ENCODE data around the gene WDR37. TPM values are rescaled to one million over a fixed set of nuclear protein-coding genes. Genes with fewer than 3 reads are reported as not detected.

The WDR37 gene
- total RNA-seq, 1 experiment from 2014 or later = 20.6 TPM

GRCh38 chr10:1169981-1170866, 114.0 kb downstream of the WDR37 start:
- H3K36me3 ChIP-seq (ENCODE audit: control insufficient read depth, insufficient read depth, low read length) = no peaks in the 10 kb centered on the region
- H3K27ac Mint-ChIP-seq (ENCODE audit: unreplicated experiment) = no peak overlapping the region
- peak in 1 of 2 experiments; percentile 32 for DNase-seq
- no peaks in the 10 kb centered on the region for H3K9me3 Mint-ChIP-seq (ENCODE audit: unreplicated experiment)
- peaks cover 16% of the 10 kb centered on the region for H3K27me3 Mint-ChIP-seq (ENCODE audit: insufficient read depth, unreplicated experiment)
- no TSS peak for BruUV-seq (replicated peaks)
- CTCF ChIA-PET = interaction anchor here (1.3 kb wide), 1 partner anchor 199 kb away, joined by 10 read pairs; no protein-coding TSS in a partner anchor
- no peaks in the 10 kb centered on the region for H3K9me3 ChIP-seq
- no peaks in the 10 kb centered on the region for H3K4me1 ChIP-seq
- H3K36me3 Mint-ChIP-seq (ENCODE audit: insufficient read depth, unreplicated experiment) = no peaks in the 10 kb centered on the region
- H3K4me1 Mint-ChIP-seq (ENCODE audit: low read depth, unreplicated experiment) = no peaks in the 10 kb centered on the region
- H3K4me3 ChIP-seq (ENCODE audit: low read depth, low read length) = no peak overlapping the region
- POLR2A ChIA-PET = no interaction called here
- peaks cover 2% of the 10 kb centered on the region; the same call in 1 of the 2 replicates for H3K27me3 ChIP-seq (replicated peaks; ENCODE audit: control insufficient read depth, insufficient read depth, low read length)
- intact Hi-C loops (cut with micrococcal nuclease; ENCODE audit: unreplicated experiment) = loop anchor here (5.0 kb wide), 1 partner anchor 197 kb away; no protein-coding TSS in a partner anchor
- H3K4me3 Mint-ChIP-seq (ENCODE audit: unreplicated experiment) = no peak overlapping the region
- TF ChIP-seq, protein P1, sequence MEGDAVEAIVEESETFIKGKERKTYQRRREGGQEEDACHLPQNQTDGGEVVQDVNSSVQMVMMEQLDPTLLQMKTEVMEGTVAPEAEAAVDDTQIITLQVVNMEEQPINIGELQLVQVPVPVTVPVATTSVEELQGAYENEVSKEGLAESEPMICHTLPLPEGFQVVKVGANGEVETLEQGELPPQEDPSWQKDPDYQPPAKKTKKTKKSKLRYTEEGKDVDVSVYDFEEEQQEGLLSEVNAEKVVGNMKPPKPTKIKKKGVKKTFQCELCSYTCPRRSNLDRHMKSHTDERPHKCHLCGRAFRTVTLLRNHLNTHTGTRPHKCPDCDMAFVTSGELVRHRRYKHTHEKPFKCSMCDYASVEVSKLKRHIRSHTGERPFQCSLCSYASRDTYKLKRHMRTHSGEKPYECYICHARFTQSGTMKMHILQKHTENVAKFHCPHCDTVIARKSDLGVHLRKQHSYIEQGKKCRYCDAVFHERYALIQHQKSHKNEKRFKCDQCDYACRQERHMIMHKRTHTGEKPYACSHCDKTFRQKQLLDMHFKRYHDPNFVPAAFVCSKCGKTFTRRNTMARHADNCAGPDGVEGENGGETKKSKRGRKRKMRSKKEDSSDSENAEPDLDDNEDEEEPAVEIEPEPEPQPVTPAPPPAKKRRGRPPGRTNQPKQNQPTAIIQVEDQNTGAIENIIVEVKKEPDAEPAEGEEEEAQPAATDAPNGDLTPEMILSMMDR (IDR thresholded peaks at IDR 0.05; ENCODE audit: insufficient read depth in 1 of 2, low read depth in 1 of 2, low read length in 1 of 2, severe bottlenecking in 1 of 2, unreplicated experiment in 1 of 2) = no peak

GRCh38 chr10:1170867-1171180, 114.6 kb downstream of the WDR37 start:
- CTCF ChIA-PET = interaction anchor here (1.3 kb wide), 1 partner anchor 198 kb away, joined by 10 read pairs; no protein-coding TSS in a partner anchor
- no TSS peak for BruUV-seq (replicated peaks)

GRCh38 chr10:1171182-1171581, 115.0 kb downstream of the WDR37 start:
- intact Hi-C loops (cut with micrococcal nuclease; ENCODE audit: unreplicated experiment) = loop anchor here (5.0 kb wide), 1 partner anchor 196 kb away; no protein-coding TSS in a partner anchor
- peaks cover 10% of the 10 kb centered on the region for H3K27me3 Mint-ChIP-seq (ENCODE audit: insufficient read depth, unreplicated experiment)

More at GRCh38 chr10:1170867-1171180, 114.6 kb downstream of the WDR37 start:
- H3K36me3 Mint-ChIP-seq (ENCODE audit: insufficient read depth, unreplicated experiment) = no peaks in the 10 kb centered on the region
- H3K4me1 Mint-ChIP-seq (ENCODE audit: low read depth, unreplicated experiment) = no peaks in the 10 kb centered on the region
- POLR2A ChIA-PET = no interaction called here
- no peaks in the 10 kb centered on the region for H3K9me3 Mint-ChIP-seq (ENCODE audit: unreplicated experiment)
- TF ChIP-seq, protein P1 (IDR thresholded peaks at IDR 0.05; ENCODE audit: insufficient read depth in 1 of 2, low read depth in 1 of 2, low read length in 1 of 2, severe bottlenecking in 1 of 2, unreplicated experiment in 1 of 2) = no peak
- no peak for DNase-seq
- H3K9me3 ChIP-seq = no peaks in the 10 kb centered on the region
- H3K27me3 ChIP-seq (replicated peaks; ENCODE audit: control insufficient read depth, insufficient read depth, low read length) = peaks cover 2% of the 10 kb centered on the region; the same call in 1 of the 2 replicates
- no peak overlapping the region for H3K27ac Mint-ChIP-seq (ENCODE audit: unreplicated experiment)
- H3K4me1 ChIP-seq = no peaks in the 10 kb centered on the region
- peaks cover 12% of the 10 kb centered on the region for H3K27me3 Mint-ChIP-seq (ENCODE audit: insufficient read depth, unreplicated experiment)
- no peak overlapping the region for H3K4me3 ChIP-seq (ENCODE audit: low read depth, low read length)
- H3K4me3 Mint-ChIP-seq (ENCODE audit: unreplicated experiment) = no peak overlapping the region
- H3K36me3 ChIP-seq (ENCODE audit: control insufficient read depth, insufficient read depth, low read length) = no peaks in the 10 kb centered on the region
- intact Hi-C loops (cut with micrococcal nuclease; ENCODE audit: unreplicated experiment) = loop anchor here (5.0 kb wide), 1 partner anchor 196 kb away; no protein-coding TSS in a partner anchor

More at GRCh38 chr10:1171182-1171581, 115.0 kb downstream of the WDR37 start:
- Histone ChIP-seq H3K4me3 (ENCODE audit: low read depth, low read length) (no peak overlapping the region), H3K4me1 (no peaks in the 10 kb centered on the region), H3K36me3 (ENCODE audit: control insufficient read depth, insufficient read depth, low read length) (no peaks in the 10 kb centered on the region), H3K9me3 (no peaks in the 10 kb centered on the region), H3K27me3 (replicated peaks; ENCODE audit: control insufficient read depth, insufficient read depth, low read length) (peaks cover 2% of the 10 kb centered on the region; the same call in 1 of the 2 replicates)
- ChIA-PET CTCF (no interaction called here), POLR2A (no interaction called here)
- no peaks in the 10 kb centered on the region for H3K9me3 Mint-ChIP-seq (ENCODE audit: unreplicated experiment)
- no peaks in the 10 kb centered on the region for H3K36me3 Mint-ChIP-seq (ENCODE audit: insufficient read depth, unreplicated experiment)
- DNase-seq = no peak
- TF ChIP-seq, protein P1 (IDR thresholded peaks at IDR 0.05; ENCODE audit: insufficient read depth in 1 of 2, low read depth in 1 of 2, low read length in 1 of 2, severe bottlenecking in 1 of 2, unreplicated experiment in 1 of 2) = no peak
- H3K27ac Mint-ChIP-seq (ENCODE audit: unreplicated experiment) = no peak overlapping the region
- BruUV-seq (replicated peaks) = no TSS peak
- no peak overlapping the region for H3K4me3 Mint-ChIP-seq (ENCODE audit: unreplicated experiment)
- no peaks in the 10 kb centered on the region for H3K4me1 Mint-ChIP-seq (ENCODE audit: low read depth, unreplicated experiment)
